Parathyroid adenoma (tissue), 2 donors: ENCODE measurements around the gene CTNND1.
A peak's percentile ranks its signal among the peaks of the same experiment; 100 is the strongest.

Experiments
- H2AFZ ChIP-seq: fragments of 300-600 bp; sonication (generic); one replicate; pipeline ENCODE4 v1.7.0; 2017; ENCODE audit warnings: antibody characterized with exemption, mild to moderate bottlenecking
- H3K27ac ChIP-seq: fragments of 300-600 bp; sonication (generic); one replicate; pipeline ENCODE4 v1.7.0; 2017
- H3K27me3 ChIP-seq: fragments of 300-600 bp; sonication (generic); one replicate; pipeline ENCODE4 v1.7.0; 2017; ENCODE audit warnings: low read length; ENCODE audit not compliant: control insufficient read depth, insufficient read depth
- H3K36me3 ChIP-seq: fragments of 300-600 bp; sonication (generic); one replicate; pipeline ENCODE4 v1.7.0; 2017; ENCODE audit warnings: low read length; ENCODE audit not compliant: control insufficient read depth, insufficient read depth
- H3K4me1 ChIP-seq: fragments of 300-600 bp; sonication (generic); one replicate; pipeline ENCODE4 v1.7.0; 2017; ENCODE audit warnings: control low read depth
- H3K4me2 ChIP-seq: fragments of 300-600 bp; sonication (generic); one replicate; pipeline ENCODE4 v1.7.0; 2017; ENCODE audit warnings: low read length
- H3K4me3 ChIP-seq: fragments of 300-600 bp; sonication (generic); one replicate; pipeline ENCODE4 v1.7.0; 2017; ENCODE audit warnings: low read depth, low read length
- H3K79me2 ChIP-seq: fragments of 300-600 bp; sonication (generic); one replicate; pipeline ENCODE4 v1.7.0; 2017; ENCODE audit warnings: control low read depth
- H3K9ac ChIP-seq: fragments of 300-600 bp; sonication (generic); one replicate; pipeline ENCODE4 v1.7.0; 2017; ENCODE audit warnings: mild to moderate bottlenecking
- H3K9me3 ChIP-seq: fragments of 300-600 bp; sonication (generic); one replicate; pipeline ENCODE4 v1.7.0; 2017; ENCODE audit warnings: low read length; ENCODE audit not compliant: control insufficient read depth
- TF ChIP-seq, protein P1 (sequence below): fragments of 300-600 bp; sonication (generic); IDR thresholded peaks from one replicate; pipeline ENCODE4 v1.7.0; 2017; ENCODE audit warnings: antibody characterized with exemption, mild to moderate bottlenecking
- donor health status: primary hyperparathyroidism.

Gene CTNND1

DNA sequence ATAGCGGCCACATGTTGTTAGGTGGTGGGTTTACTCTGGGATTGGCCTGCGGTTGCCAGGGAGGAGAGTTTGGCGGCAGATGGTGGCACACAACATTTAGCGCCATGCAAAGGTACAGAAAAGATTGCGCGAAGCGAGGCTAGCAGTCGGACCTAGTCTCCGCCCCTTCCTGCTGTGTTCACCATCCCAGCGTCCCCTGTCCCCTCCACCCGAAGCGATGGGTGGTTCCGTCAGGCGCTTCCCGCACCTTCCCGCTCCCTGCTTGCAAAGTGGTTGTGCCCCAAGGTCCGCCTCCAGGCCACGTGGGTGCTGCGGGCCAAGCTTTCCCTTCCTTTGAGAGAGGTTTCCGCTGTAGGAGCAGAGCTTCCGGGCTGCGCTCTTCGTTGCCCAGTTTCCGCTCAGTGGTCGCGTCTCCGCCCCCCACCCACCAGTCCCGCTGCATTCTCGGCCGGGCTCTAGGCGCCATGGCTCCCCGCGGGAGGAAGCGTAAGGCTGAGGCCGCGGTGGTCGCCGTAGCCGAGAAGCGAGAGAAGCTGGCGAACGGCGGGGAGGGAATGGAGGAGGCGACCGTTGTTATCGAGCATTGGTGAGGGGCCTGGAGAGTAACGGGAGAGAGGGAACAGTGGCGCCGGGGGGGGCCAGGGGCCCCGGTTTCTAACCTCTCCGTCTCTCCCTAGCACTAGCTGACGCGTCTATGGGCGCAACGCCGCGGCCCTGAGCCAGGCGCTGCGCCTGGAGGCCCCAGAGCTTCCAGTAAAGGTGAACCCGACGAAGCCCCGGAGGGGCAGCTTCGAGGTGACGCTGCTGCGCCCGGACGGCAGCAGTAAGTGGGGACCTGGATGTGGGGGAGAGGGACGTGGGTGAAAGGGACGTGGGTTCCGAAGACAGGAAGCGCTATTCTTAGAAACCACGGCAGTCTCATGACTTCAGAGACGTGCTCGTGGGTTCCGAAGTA lies 20.2 kb upstream of the CTNND1 start, which contains the start of gene SELENOH:
TSS of gene SELENOH (plus strand) at position 360 of the 955 bp plus-strand sequence. CDS start at position 465, 105 bp downstream.
- Histone ChIP-seq H3K79me2 (no peaks in the 10 kb centered on the region), H3K36me3 (no peaks in the 10 kb centered on the region), H3K4me2 (peak within 1 kb of the TSS; percentile 84), H3K9me3 (no peaks in the 10 kb centered on the region), H3K27ac (peak within 1 kb of the TSS; percentile 85), H3K4me1 (no peaks in the 10 kb centered on the region), H3K9ac (peak within 1 kb of the TSS; percentile 69), H3K4me3 (peak within 1 kb of the TSS; percentile 68), H2AFZ (peak within 1 kb of the TSS; percentile 91), H3K27me3 (no peaks in the 10 kb centered on the region)
- TF ChIP-seq, protein P1, sequence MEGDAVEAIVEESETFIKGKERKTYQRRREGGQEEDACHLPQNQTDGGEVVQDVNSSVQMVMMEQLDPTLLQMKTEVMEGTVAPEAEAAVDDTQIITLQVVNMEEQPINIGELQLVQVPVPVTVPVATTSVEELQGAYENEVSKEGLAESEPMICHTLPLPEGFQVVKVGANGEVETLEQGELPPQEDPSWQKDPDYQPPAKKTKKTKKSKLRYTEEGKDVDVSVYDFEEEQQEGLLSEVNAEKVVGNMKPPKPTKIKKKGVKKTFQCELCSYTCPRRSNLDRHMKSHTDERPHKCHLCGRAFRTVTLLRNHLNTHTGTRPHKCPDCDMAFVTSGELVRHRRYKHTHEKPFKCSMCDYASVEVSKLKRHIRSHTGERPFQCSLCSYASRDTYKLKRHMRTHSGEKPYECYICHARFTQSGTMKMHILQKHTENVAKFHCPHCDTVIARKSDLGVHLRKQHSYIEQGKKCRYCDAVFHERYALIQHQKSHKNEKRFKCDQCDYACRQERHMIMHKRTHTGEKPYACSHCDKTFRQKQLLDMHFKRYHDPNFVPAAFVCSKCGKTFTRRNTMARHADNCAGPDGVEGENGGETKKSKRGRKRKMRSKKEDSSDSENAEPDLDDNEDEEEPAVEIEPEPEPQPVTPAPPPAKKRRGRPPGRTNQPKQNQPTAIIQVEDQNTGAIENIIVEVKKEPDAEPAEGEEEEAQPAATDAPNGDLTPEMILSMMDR = no peak

DNA sequence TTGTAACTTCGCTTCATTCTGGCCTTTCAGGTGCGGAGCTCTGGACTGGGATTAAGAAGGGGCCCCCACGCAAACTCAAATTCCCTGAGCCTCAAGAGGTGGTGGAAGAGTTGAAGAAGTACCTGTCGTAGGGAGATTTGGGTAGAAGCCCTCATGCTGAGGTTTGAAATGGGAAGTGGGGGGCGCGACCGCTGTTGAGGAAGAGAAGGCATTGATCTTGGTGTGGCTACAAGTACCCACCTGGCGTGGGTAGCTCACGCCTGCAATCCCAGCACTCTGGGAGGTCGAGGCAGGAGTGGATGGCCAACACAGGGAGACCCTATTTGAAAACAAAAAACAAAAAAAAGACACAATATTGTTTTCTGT lies 19.5 kb upstream of the CTNND1 start:
- Histone ChIP-seq H3K4me2 (peak overlapping the region; percentile 84), H3K79me2 (no peaks in the 10 kb centered on the region), H3K4me3 (peak overlapping the region; percentile 68), H3K4me1 (no peaks in the 10 kb centered on the region), H3K9ac (peak overlapping the region; percentile 69), H3K27me3 (no peaks in the 10 kb centered on the region), H3K9me3 (no peaks in the 10 kb centered on the region), H3K36me3 (no peaks in the 10 kb centered on the region), H2AFZ (no peak overlapping the region), H3K27ac (peak overlapping the region; percentile 85)
- TF ChIP-seq, protein P1 = no peak

DNA sequence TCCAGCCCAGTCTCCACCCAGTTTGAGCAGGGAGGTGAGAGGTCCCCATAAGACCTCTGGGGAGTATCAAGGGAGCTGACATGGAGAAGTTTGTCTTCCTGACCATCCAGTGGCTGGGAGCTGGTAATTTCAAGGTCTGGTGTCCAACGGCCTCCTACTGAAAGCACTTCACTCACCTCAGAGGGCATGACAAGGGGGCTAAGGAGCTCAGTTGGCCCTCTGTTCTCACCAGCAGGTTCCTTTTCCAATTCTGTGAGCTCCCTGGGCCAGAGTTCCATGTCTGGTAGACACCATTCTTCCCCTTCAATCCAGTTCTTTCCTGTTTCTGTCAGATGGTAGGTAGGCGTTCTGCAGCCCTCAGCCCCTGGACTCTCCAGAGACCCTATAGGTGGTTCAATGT lies 17.2 kb upstream of the CTNND1 start:
- H3K27me3 ChIP-seq = no peaks in the 10 kb centered on the region
- no peak overlapping the region for H3K4me3 ChIP-seq
- TF ChIP-seq, protein P1 = no peak
- H3K9me3 ChIP-seq = no peaks in the 10 kb centered on the region
- H3K9ac ChIP-seq = no peak overlapping the region
- no peaks in the 10 kb centered on the region for H3K79me2 ChIP-seq
- H2AFZ ChIP-seq = no peak overlapping the region
- no peaks in the 10 kb centered on the region for H3K36me3 ChIP-seq
- H3K27ac ChIP-seq = no peak overlapping the region
- no peaks in the 10 kb centered on the region for H3K4me1 ChIP-seq
- no peak overlapping the region for H3K4me2 ChIP-seq

DNA sequence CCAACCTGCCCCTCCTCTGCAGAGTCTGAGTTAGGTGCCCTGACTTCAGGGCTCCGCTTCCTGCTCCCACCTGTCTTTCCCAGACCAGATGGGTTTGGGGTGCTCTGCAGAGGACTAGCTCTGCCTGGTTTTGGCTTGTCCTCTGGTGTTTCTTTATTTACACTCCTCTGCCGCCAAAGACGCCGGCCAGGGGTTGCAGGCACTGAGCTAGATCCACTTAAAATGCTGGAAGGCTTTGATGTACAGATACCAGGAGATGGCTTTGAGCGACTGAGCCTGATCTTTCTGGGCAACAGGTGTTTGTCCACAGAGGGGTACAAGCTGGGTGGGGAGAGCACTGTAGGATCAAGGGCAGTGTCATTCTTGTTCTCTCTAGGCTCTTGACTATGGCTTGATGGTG lies 16.4 kb upstream of the CTNND1 start:
- no peaks in the 10 kb centered on the region for H3K9me3 ChIP-seq
- H3K27ac ChIP-seq = no peak overlapping the region

More for the DNA sequence above, 16.4 kb upstream of the CTNND1 start:
- Histone ChIP-seq H3K9ac (no peak overlapping the region), H3K4me3 (no peak overlapping the region), H3K27me3 (no peaks in the 10 kb centered on the region), H2AFZ (no peak overlapping the region), H3K36me3 (no peaks in the 10 kb centered on the region), H3K79me2 (no peaks in the 10 kb centered on the region), H3K4me2 (no peak overlapping the region), H3K4me1 (no peaks in the 10 kb centered on the region)
- TF ChIP-seq, protein P1 = no peak
